Neuron (in vitro differentiated cells): Measurements from ENCODE around the gene NRG2.
A peak's percentile ranks its signal among the peaks of the same experiment; 100 is the strongest.

Experiments used
- H2AFZ ChIP-seq: one replicate; pipeline ENCODE4 v1.6.1; 2013; ENCODE audit warnings: low read depth, mild to moderate bottlenecking, inconsistent platforms, low read length, moderate library complexity
- H3K27me3 ChIP-seq: one replicate; pipeline ENCODE4 v1.6.1; 2013; ENCODE audit warnings: low read length; ENCODE audit not compliant: insufficient read depth
- H3K36me3 ChIP-seq: one replicate; pipeline ENCODE4 v1.6.1; 2013; ENCODE audit warnings: low read length; ENCODE audit not compliant: insufficient read depth
- H3K4me1 ChIP-seq: one replicate; pipeline ENCODE4 v1.6.1; 2013; ENCODE audit warnings: low read length; ENCODE audit not compliant: insufficient read depth
- H3K4me3 ChIP-seq: 2 replicates; pipeline ENCODE4 v1.5.1; 2013; ENCODE audit warnings: mild to moderate bottlenecking, low read length, moderate library complexity
- H3K9me3 ChIP-seq: one replicate; pipeline ENCODE4 v1.6.1; 2013; ENCODE audit warnings: low read length

Gene NRG2

GRCh38 chr5:140055152-140055551 is 12.1 kb upstream of the NRG2 start:
- Histone ChIP-seq H3K4me3 (no peak overlapping the region), H3K36me3 (no peaks in the 10 kb centered on the region), H3K27me3 (peaks cover 39% of the 10 kb centered on the region), H3K9me3 (no peaks in the 10 kb centered on the region), H2AFZ (no peak overlapping the region), H3K4me1 (no peaks in the 10 kb centered on the region)

GRCh38 chr5:140054086-140054689 is 11.1 kb upstream of the NRG2 start:
- Histone ChIP-seq H3K4me1 (no peaks in the 10 kb centered on the region), H2AFZ (no peak overlapping the region), H3K36me3 (no peaks in the 10 kb centered on the region), H3K27me3 (peaks cover 39% of the 10 kb centered on the region), H3K9me3 (no peaks in the 10 kb centered on the region), H3K4me3 (no peak overlapping the region)

- H3K4me1 ChIP-seq = no peaks in the 10 kb centered on the region
- H2AFZ ChIP-seq = no peak overlapping the region
- H3K4me3 ChIP-seq = no peak overlapping the region
- no peaks in the 10 kb centered on the region for H3K36me3 ChIP-seq
- H3K9me3 ChIP-seq = no peaks in the 10 kb centered on the region
- H3K27me3 ChIP-seq = peaks cover 32% of the 10 kb centered on the region
Measured at GRCh38 chr5:140051950-140052349, 8.9 kb upstream of the NRG2 start.

- H3K36me3 ChIP-seq = no peaks in the 10 kb centered on the region
- peaks cover 29% of the 10 kb centered on the region for H3K27me3 ChIP-seq
Measured at GRCh38 chr5:140049713-140050112, 6.6 kb upstream of the NRG2 start.

GRCh38 chr5:140049205-140049604 is 6.1 kb upstream of the NRG2 start:
- Histone ChIP-seq H3K4me3 (no peak overlapping the region), H3K9me3 (no peaks in the 10 kb centered on the region), H3K36me3 (no peaks in the 10 kb centered on the region), H3K4me1 (no peaks in the 10 kb centered on the region), H2AFZ (no peak overlapping the region), H3K27me3 (peaks cover 33% of the 10 kb centered on the region)

More at GRCh38 chr5:140049713-140050112, 6.6 kb upstream of the NRG2 start:
- no peak overlapping the region for H3K4me3 ChIP-seq
- H3K4me1 ChIP-seq = no peaks in the 10 kb centered on the region
- H3K9me3 ChIP-seq = no peaks in the 10 kb centered on the region
- no peak overlapping the region for H2AFZ ChIP-seq

GRCh38 chr5:140044041-140044440 is 942 bp upstream of the NRG2 start:
- H3K4me3 ChIP-seq = no peak overlapping the region
- H3K4me1 ChIP-seq = peaks cover 17% of the 10 kb centered on the region
- H3K36me3 ChIP-seq = no peaks in the 10 kb centered on the region
- H3K27me3 ChIP-seq = peaks cover 46% of the 10 kb centered on the region
- no peaks in the 10 kb centered on the region for H3K9me3 ChIP-seq
- H2AFZ ChIP-seq = peak overlapping the region; percentile 96

- Histone ChIP-seq H2AFZ (peak overlapping the region; percentile 96), H3K4me1 (peaks cover 18% of the 10 kb centered on the region), H3K27me3 (peaks cover 48% of the 10 kb centered on the region), H3K36me3 (no peaks in the 10 kb centered on the region), H3K9me3 (no peaks in the 10 kb centered on the region), H3K4me3 (peak overlapping the region; percentile 51)
Measured at GRCh38 chr5:140043508-140043872, 391 bp upstream of the NRG2 start.

GRCh38 chr5:140042393-140042642 is 781 bp downstream of the NRG2 start:
- peak overlapping the region; percentile 51 for H3K4me3 ChIP-seq
- H2AFZ ChIP-seq = peak overlapping the region; percentile 96
- peaks cover 21% of the 10 kb centered on the region for H3K4me1 ChIP-seq
- no peaks in the 10 kb centered on the region for H3K36me3 ChIP-seq
- H3K9me3 ChIP-seq = no peaks in the 10 kb centered on the region
- peaks cover 51% of the 10 kb centered on the region for H3K27me3 ChIP-seq

GRCh38 chr5:140041492-140042392 is 1.4 kb downstream of the NRG2 start:
- H3K27me3 ChIP-seq = peaks cover 51% of the 10 kb centered on the region
- H2AFZ ChIP-seq = peak overlapping the region; percentile 96
- H3K4me1 ChIP-seq = peaks cover 21% of the 10 kb centered on the region
- H3K9me3 ChIP-seq = no peaks in the 10 kb centered on the region
- peak overlapping the region; percentile 51 for H3K4me3 ChIP-seq
- no peaks in the 10 kb centered on the region for H3K36me3 ChIP-seq

- Histone ChIP-seq H3K4me1 (peaks cover 21% of the 10 kb centered on the region), H3K36me3 (no peaks in the 10 kb centered on the region), H3K27me3 (peaks cover 55% of the 10 kb centered on the region), H2AFZ (no peak overlapping the region), H3K4me3 (no peak overlapping the region), H3K9me3 (no peaks in the 10 kb centered on the region)
Measured at GRCh38 chr5:140041099-140041491, 2.0 kb downstream of the NRG2 start.

- Histone ChIP-seq H2AFZ (no peak overlapping the region), H3K36me3 (no peaks in the 10 kb centered on the region), H3K27me3 (peaks cover 57% of the 10 kb centered on the region), H3K4me1 (peaks cover 21% of the 10 kb centered on the region), H3K4me3 (no peak overlapping the region), H3K9me3 (no peaks in the 10 kb centered on the region)
Measured at GRCh38 chr5:140040358-140040757, 2.7 kb downstream of the NRG2 start.

GRCh38 chr5:140039561-140039960 is 3.5 kb downstream of the NRG2 start:
- Histone ChIP-seq H3K36me3 (no peaks in the 10 kb centered on the region), H3K4me1 (peaks cover 21% of the 10 kb centered on the region), H2AFZ (no peak overlapping the region), H3K9me3 (no peaks in the 10 kb centered on the region), H3K4me3 (no peak overlapping the region), H3K27me3 (peaks cover 49% of the 10 kb centered on the region)

- Histone ChIP-seq H2AFZ (no peak overlapping the region), H3K9me3 (no peaks in the 10 kb centered on the region), H3K27me3 (peaks cover 44% of the 10 kb centered on the region), H3K4me1 (peaks cover 19% of the 10 kb centered on the region), H3K4me3 (no peak overlapping the region), H3K36me3 (no peaks in the 10 kb centered on the region)
Measured at GRCh38 chr5:140038373-140038957, 4.6 kb downstream of the NRG2 start.
